NCI-H524 (cell line): ENCODE data around the gene SH2D1A.
"Not testable (repeated sequence)": the region's sequence is repeated elsewhere in the genome, so short reads cannot be mapped to it uniquely, and the experiment has no call there.

Experiments
- DNase-seq, 2 experiments: peaks; one replicate each; lab custom pipeline; 2025; lab: John Stamatoyannopoulos, UW

The SH2D1A gene

DNA sequence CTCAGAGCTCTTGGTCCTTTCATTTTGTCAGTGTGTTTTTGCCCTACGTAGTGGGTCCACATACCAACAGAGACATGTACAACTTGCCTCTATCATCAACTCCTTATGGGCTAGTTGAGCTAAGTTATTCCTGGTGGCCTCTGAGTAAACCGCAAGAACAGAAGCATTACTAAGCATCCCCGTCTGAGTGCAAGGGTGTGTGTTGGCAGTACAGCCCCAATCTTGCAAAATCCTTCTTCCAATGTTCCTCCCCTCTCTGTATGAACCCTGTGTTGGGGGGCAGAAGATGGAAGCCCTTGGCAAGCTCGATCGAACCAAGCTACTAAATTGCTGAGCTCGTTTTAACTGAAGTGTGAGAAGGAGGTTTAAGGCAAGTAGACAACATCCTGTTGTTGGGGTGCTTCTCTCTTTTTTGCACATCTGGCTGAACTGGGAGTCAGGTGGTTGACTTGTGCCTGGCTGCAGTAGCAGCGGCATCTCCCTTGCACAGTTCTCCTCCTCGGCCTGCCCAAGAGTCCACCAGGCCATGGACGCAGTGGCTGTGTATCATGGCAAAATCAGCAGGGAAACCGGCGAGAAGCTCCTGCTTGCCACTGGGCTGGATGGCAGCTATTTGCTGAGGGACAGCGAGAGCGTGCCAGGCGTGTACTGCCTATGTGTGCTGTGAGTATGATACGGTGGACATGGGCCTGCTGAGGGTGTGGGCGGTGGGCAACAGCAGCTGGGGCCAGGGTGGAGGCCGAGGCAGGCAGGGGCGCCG lies at the start of gene SH2D1A:
Gene SH2D1A, plus strand, starts transcription at position 447 of the 760 bp plus-strand sequence. Its CDS starts 80 bp downstream, at position 527.
- DNase-seq: no peak

DNA sequence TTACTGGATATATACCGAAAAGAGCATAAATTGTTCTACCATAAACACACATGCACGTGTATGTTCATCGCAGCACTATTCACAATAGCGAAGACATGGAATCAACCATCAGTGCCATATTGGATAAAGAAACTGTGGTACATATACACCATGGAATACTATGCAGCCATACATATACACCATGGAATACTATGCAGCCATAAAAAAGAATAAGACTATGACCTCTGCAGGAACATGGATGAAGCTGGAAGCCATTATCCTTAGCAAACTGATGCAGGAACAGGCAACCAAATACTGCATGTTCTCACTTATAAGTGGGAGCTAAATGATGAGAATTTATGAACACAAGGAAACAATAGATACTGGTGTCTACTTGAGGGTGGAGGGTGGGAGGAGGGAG lies 47.0 kb upstream of the SH2D1A start:
- DNase-seq: not testable (repeated sequence)

- no peak for DNase-seq
Measured at GRCh38 chrX:124300405-124300804, 46.0 kb upstream of the SH2D1A start.

GRCh38 chrX:124307253-124307907 lies 39.0 kb upstream of the SH2D1A start:
- no peak for DNase-seq

DNA sequence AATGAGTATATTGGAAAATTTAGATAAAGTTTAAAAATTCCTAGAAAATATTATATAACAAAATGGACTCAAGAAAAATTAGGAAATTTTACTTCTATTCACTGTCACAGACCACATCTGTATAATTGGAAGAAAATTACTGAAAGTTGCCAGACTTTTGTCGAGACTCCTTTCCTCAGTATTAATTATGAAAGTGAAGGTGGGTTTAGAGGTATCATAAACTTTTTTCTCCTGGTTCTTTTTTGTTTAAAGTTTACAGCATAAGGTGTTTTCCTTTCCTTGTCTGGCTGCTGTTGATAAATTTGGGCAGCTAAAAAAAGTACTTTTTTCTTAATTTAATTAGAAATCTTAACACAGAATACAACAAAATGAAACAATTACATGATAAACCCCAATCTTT lies 20.6 kb upstream of the SH2D1A start:
- DNase-seq: no peak

GRCh38 chrX:124328765-124329164 lies 17.6 kb upstream of the SH2D1A start:
- DNase-seq: peak in 1 of 2 experiments; percentile 1

DNA sequence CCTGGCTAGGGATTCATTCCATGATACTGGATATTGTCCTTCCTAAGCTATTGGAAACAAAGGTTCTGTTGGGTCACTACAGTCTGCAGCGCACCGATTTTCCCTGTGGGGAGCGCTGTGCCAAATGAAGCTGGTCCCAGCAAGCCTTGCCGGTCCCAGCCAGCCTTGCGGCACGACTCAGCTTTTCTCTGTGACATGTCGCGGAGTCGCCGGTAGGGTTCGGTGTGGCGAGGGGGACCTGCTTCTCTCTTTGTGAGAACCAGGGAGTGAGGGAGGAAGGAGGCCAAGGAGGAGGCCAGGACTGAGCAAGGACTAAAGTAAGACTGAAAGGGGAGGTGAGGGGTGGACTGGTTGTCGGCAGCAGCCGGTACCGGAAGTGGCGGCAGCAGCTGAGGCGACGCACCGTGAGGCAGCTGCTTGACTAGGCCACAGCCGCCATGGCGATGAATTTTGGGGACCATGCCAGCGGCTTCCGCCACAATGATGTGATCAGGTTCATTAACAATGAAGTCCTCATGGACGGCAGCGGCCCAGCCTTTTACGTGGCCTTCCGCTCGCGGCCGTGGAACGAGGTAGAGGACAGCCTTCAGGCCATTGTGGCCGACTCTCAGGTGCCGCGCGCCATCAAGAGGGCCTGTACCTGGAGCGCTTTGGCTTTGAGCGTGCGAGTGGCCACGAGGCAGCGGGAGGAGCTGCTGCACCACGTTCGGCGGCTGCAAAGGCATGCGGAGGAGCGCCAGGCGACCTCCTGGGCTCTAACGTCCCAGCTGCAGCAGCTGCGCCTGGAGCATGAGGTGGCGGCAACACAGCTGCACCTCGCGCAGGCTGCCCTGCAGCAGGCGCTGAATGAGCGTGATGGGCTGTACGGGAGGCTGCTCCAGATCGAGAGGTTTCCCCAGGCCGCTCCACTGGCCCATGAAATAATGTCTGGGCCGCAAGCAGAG lies 13.6 kb upstream of the SH2D1A start, which contains the start of gene TEX13D:
Gene TEX13D, plus strand, starts transcription at position 180 of the 944 bp plus-strand sequence. Its CDS starts 258 bp downstream, at position 438.
- DNase-seq: no peak

- no peak for DNase-seq
Measured at GRCh38 chrX:124333862-124334261, 12.5 kb upstream of the SH2D1A start.

GRCh38 chrX:124334555-124334954 lies 11.8 kb upstream of the SH2D1A start:
- DNase-seq: not testable (repeated sequence)

GRCh38 chrX:124335598-124335997 lies 10.8 kb upstream of the SH2D1A start:
- no peak for DNase-seq

DNA sequence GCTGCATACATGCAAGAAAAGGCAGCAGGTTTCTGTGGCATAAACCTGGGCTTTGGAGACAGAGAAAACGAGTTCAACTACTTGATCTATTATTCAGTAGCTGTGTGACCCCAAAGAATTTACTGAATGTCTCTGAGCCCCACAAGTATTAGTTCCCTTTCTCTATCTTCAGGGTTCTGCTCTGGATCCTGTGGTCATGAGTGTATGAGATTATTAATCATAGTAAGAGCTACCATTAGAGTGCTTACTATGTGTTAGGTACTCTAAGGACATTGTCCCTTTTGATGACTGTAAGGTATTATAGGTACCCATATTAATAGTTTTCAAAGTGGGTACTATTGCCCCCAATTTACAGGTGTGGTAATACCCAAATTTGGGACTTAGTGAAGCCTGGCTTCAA lies 8.4 kb upstream of the SH2D1A start:
- no peak for DNase-seq

- DNase-seq: no peak
Measured at GRCh38 chrX:124338733-124339514, 7.4 kb upstream of the SH2D1A start.

GRCh38 chrX:124341396-124342132 lies 4.8 kb upstream of the SH2D1A start:
- DNase-seq: no peak

GRCh38 chrX:124342174-124342867 lies 4.0 kb upstream of the SH2D1A start:
- DNase-seq: no peak

DNA sequence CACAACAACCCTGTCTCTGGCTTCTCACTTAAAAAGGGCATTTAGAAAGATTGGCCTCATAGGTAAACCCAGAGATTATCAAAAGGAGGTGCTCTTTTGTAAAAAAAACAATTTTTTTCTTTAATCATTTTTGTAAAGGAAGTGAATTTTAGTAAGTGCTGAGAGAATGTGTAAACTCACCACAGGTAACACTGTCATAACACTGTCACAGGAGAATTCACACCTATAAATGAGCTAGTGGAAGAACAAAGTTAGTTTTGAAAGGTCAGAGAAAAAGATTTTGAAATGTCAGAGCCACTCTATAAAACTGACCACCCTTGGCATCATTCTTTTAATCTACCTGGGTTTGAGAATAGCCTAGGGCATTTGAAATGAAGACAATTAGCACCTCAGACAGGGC lies 3.3 kb upstream of the SH2D1A start:
- DNase-seq: no peak

DNA sequence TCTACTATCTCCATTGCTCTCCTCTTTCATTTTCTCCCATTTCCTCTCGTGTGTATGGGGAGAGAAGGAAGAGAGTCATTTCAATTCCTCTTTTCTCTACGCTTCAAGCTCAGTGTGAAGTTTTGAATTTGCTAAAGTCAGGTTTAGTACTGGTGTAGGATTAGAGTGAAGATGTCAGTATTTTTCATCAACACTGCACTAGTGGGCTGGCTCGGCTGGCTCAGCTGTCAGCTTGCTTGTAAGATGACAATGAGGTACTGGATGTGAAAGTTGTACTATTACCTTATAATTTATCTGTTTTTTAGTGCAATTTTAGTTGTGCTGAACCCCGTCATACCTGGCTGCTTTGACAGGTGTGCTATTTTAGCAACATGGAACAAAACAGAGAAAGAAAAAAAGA lies 2.1 kb upstream of the SH2D1A start:
- DNase-seq: no peak

GRCh38 chrX:124346877-124347241 lies 496 bp downstream of the SH2D1A start:
- DNase-seq: no peak

- peak in 1 of 2 experiments; percentile 16 for DNase-seq
Measured at GRCh38 chrX:124347242-124347641, 879 bp downstream of the SH2D1A start.

DNA sequence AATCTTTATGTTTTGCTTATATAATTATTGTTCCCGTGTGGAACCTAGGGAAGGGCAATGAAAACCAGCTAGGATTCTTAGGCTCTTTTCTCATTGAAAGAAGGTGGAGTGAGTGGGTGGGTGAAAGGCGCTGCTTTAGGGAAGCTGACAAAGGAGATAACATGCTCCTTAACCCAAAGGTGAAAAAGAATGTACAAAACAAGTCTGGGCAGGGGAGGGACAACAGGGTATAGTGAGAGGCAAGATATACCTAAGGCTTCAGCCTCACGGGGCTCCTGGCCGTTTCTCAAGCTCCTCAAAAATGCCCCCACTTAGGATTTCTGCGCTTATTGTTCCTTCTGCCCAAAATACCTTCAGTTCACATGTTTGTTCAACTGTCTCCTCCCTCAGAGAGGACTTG lies 1.8 kb downstream of the SH2D1A start:
- no peak for DNase-seq

GRCh38 chrX:124348885-124349453 lies 2.6 kb downstream of the SH2D1A start:
- DNase-seq: no peak
